Tibial nerve (tissue), 4 donors: ENCODE measurements around the gene KCNH2. TPM values are rescaled to one million over a fixed set of nuclear protein-coding genes. Genes with fewer than 3 reads are reported as not detected.

Experiments
- DNase-seq, 2 donors: peaks; one replicate each; pipeline ENCODE4 v3.0.0-alpha.2; 2019; ENCODE audit warnings: low spot score in 2 of 2
- H3K27ac ChIP-seq, 4 donors: fragments of 200-600 bp; sonication (generic) in 3 of 4; one replicate each; pipeline ENCODE4 v1.5.1; 2017 to 2019; ENCODE audit warnings: mild to moderate bottlenecking in 1 of 4
- H3K27me3 ChIP-seq, 2 donors: fragments of 200-600 bp; sonication (generic) in 1 of 2; one replicate each; pipeline versions ENCODE4 v1.5.1 to v1.6.0; 2017 to 2019
- H3K36me3 ChIP-seq, 3 donors: fragments of 200-600 bp; sonication (generic); one replicate each; pipeline ENCODE4 v1.5.1; 2018 to 2019
- H3K4me1 ChIP-seq, 4 donors: fragments of 200-600 bp; sonication (generic) in 3 of 4; one replicate each; pipeline ENCODE4 v1.5.1; 2017 to 2019
- H3K4me3 ChIP-seq, 4 donors: fragments of 200-600 bp; sonication (generic) in 3 of 4; one replicate each; pipeline ENCODE4 v1.5.1; 2017 to 2019; ENCODE audit warnings: mild to moderate bottlenecking in 1 of 4, moderate library complexity in 1 of 4
- H3K9me3 ChIP-seq, 4 donors: fragments of 200-600 bp; sonication (generic) in 3 of 4; one replicate each; pipeline ENCODE4 v1.5.1; 2017 to 2019
- CTCF ChIP-seq, 5 experiments: fragments of 200-600 bp in 3 of 5; fragments of 450-650 bp in 2 of 5; sonication (generic) in 3 of 5; IDR thresholded peaks; one replicate each; pipeline ENCODE4 v1.5.1; 2016 to 2019; ENCODE audit warnings: antibody characterized with exemption in 5 of 5, mild to moderate bottlenecking in 3 of 5, moderate library complexity in 2 of 5
- EP300 ChIP-seq, 2 donors: sonication (generic); formaldehyde crosslinking; IDR thresholded peaks; one replicate each; pipeline ENCODE4 v1.6.1; 2017; ENCODE audit warnings: antibody characterized with exemption in 2 of 2, mild to moderate bottlenecking in 1 of 2
- POLR2A ChIP-seq, 2 donors: fragments of 450-650 bp; IDR thresholded peaks; one replicate each; pipeline ENCODE4 v1.6.1; 2017; ENCODE audit warnings: antibody characterized with exemption in 2 of 2, mild to moderate bottlenecking in 2 of 2, moderate library complexity in 2 of 2
- WGBS, 2 donors: methylation state at CpG; one replicate each; pipeline ENCODE4 v1.1.5; 2018; 5-methylcytosine and 5-hydroxymethylcytosine counted together
- total RNA-seq, 4 donors: library from RNA; depleted of rRNA; stranded (reverse); fragments of >200 nt; gene quantifications; one replicate each; pipeline ENCODE4 v1.1.0, GENCODE V29; 2016

Gene KCNH2
- total RNA-seq, 4 donors from 2014 or later = 1.5 to 9.0 (median 2.4) TPM

DNA sequence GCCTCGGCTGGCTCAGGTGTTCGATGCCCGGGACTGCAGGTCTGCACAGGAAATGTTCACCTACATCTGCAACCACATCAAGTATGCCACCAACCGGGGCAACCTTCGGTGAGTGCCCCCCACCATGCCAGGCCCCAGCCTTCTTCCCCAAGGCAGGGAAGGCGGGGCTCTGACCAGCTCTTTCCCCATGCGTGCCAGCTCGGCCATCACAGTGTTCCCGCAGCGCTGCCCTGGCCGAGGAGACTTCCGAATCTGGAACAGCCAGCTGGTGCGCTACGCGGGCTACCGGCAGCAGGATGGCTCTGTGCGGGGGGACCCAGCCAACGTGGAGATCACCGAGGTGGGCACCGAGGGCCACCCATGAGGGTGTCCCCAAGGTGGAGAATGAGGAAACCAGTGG, 20.2 kb upstream of the KCNH2 start:
- Histone ChIP-seq H3K27me3 (peaks cover 0 to 42% of the 10 kb centered on the region in 2 donors), H3K4me1 (peaks cover 0 to 17% (median 0%) of the 10 kb centered on the region in 4 donors), H3K27ac (no peak overlapping the region), H3K9me3 (no peaks in the 10 kb centered on the region), H3K4me3 (no peak overlapping the region), H3K36me3 (no peaks in the 10 kb centered on the region)
- no peak for DNase-seq
- TF ChIP-seq CTCF (IDR thresholded peaks at IDR 0.05) = no peak
- TF ChIP-seq EP300 (IDR thresholded peaks at IDR 0.05) = no peak
- TF ChIP-seq POLR2A (IDR thresholded peaks at IDR 0.05) = no peak
- WGBS, 2 donors = 85 to 86% methylated on average over 18 to 19 of the region's 20 CpGs

- 86 to 93% methylated on average over 4 to 5 of the region's 5 CpGs for WGBS, 2 donors
- H3K36me3 ChIP-seq = no peaks in the 10 kb centered on the region
Observed at GRCh38 chr7:150997817-150998216, 19.7 kb upstream of the KCNH2 start.

DNA sequence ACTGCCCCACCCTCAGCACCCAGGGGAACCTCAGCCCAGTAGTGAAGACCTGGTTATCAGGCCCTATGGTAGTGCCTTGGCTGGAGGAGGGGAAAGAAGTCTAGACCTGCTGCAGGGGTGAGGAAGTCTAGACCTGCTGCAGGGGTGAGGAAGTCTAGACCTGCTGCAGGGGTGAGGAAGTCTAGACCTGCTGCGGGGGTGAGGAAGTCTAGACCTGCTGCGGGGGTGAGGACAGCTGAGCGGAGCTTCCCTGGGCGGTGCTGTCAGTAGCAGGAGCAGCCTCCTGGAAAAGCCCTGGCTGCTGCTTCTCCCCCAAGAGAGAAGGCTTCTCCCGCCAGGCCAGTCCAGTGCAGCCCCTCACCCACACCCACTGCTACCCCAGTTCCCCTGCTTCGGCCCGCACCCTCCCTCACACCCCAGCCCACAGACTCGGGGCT, 19.0 kb upstream of the KCNH2 start:
- H3K9me3 ChIP-seq = no peaks in the 10 kb centered on the region
- WGBS, 2 donors = 83 to 89% methylated on average over 8 of the region's 8 CpGs
- H3K27ac ChIP-seq = no peak overlapping the region
- H3K4me3 ChIP-seq = no peak overlapping the region
- TF ChIP-seq POLR2A (IDR thresholded peaks at IDR 0.05) (no peak), EP300 (IDR thresholded peaks at IDR 0.05) (no peak), CTCF (IDR thresholded peaks at IDR 0.05) (no peak)
- H3K36me3 ChIP-seq = no peaks in the 10 kb centered on the region
- peaks cover 0 to 49% of the 10 kb centered on the region in 2 donors for H3K27me3 ChIP-seq
- H3K4me1 ChIP-seq = peaks cover 0 to 17% (median 0%) of the 10 kb centered on the region in 4 donors
- DNase-seq = no peak

More at GRCh38 chr7:150997817-150998216, 19.7 kb upstream of the KCNH2 start:
- H3K4me1 ChIP-seq = peaks cover 0 to 17% (median 0%) of the 10 kb centered on the region in 4 donors
- H3K27me3 ChIP-seq = peaks cover 0 to 42% of the 10 kb centered on the region in 2 donors
- no peak overlapping the region for H3K4me3 ChIP-seq
- no peak for DNase-seq
- H3K27ac ChIP-seq = no peak overlapping the region
- H3K9me3 ChIP-seq = no peaks in the 10 kb centered on the region
- TF ChIP-seq EP300 (IDR thresholded peaks at IDR 0.05) (no peak), CTCF (IDR thresholded peaks at IDR 0.05) (no peak), POLR2A (IDR thresholded peaks at IDR 0.05) (no peak)

GRCh38 chr7:150996376-150997074, 18.4 kb upstream of the KCNH2 start:
- Histone ChIP-seq H3K9me3 (no peaks in the 10 kb centered on the region), H3K27ac (no peak overlapping the region), H3K4me1 (peaks cover 0 to 17% (median 0%) of the 10 kb centered on the region in 4 donors), H3K36me3 (no peaks in the 10 kb centered on the region), H3K27me3 (peaks cover 0 to 49% of the 10 kb centered on the region in 2 donors), H3K4me3 (peak overlapping the region in 1 of 4 donors; percentile 6)
- no peak for TF ChIP-seq POLR2A (IDR thresholded peaks at IDR 0.05)
- no peak for TF ChIP-seq CTCF (IDR thresholded peaks at IDR 0.05)
- TF ChIP-seq EP300 (IDR thresholded peaks at IDR 0.05) = no peak
- WGBS, 2 donors = 30 to 31% methylated on average over 27 to 31 of the region's 31 CpGs
- no peak for DNase-seq

GRCh38 chr7:150994838-150995510, 16.9 kb upstream of the KCNH2 start:
- H3K27ac ChIP-seq = no peak overlapping the region
- WGBS, 2 donors = 63 to 68% methylated on average over 15 to 19 of the region's 19 CpGs
- H3K9me3 ChIP-seq = peaks cover 0 to 5% (median 0%) of the 10 kb centered on the region in 4 donors
- TF ChIP-seq CTCF (IDR thresholded peaks at IDR 0.05) (no peak), EP300 (IDR thresholded peaks at IDR 0.05) (no peak), POLR2A (IDR thresholded peaks at IDR 0.05) (no peak)
- peaks cover 0 to 17% (median 0%) of the 10 kb centered on the region in 4 donors for H3K4me1 ChIP-seq
- peaks cover 0 to 39% of the 10 kb centered on the region in 2 donors for H3K27me3 ChIP-seq
- no peak for DNase-seq
- H3K36me3 ChIP-seq = no peaks in the 10 kb centered on the region
- peak overlapping the region in 1 of 4 donors; percentile 39 for H3K4me3 ChIP-seq
